Spleen (tissue), 7 donors: Measurements from ENCODE around the gene ELOA.

Experiments
- CTCF ChIP-seq, 11 experiments: fragments of 200-600 bp in 7 of 11; fragments of 450-650 bp in 4 of 11; sonication (generic) in 4 of 11; IDR thresholded peaks in 8 of 11; conservative IDR thresholded peaks in 3 of 11; 1 replicate in 7 of 11; 2 replicates in 4 of 11; pipeline versions ENCODE4 v1.4.0 to v1.8.0; 2016 to 2021; ENCODE audit warnings: antibody characterized with exemption in 11 of 11, inconsistent platforms in 4 of 11, mild to moderate bottlenecking in 1 of 11
- POLR2AphosphoS5 ChIP-seq, 3 donors: sonication (generic); formaldehyde crosslinking; IDR thresholded peaks; one replicate each; pipeline ENCODE4 v1.5.1; 2017; ENCODE audit warnings: antibody characterized with exemption in 3 of 3
- donor health status: DM: no; HTN: no; CAD: no; lungs with moderate emphysema.
- donor health status: DM: no; HTN: no; CAD: no.
- donor health status: DM: no; HTN: no; CAD: no.

- TF ChIP-seq CTCF (IDR thresholded peaks at IDR 0.05 in 8 of 11, conservative IDR thresholded peaks at IDR 0.05 in 3 of 11), result no peak
- no peak for TF ChIP-seq POLR2AphosphoS5 (IDR thresholded peaks at IDR 0.05)
Measured at GRCh38 chr1:23804183-23804835, 61.0 kb downstream of the ELOA start.
